NCI-H2196 (cell line): ENCODE results near the gene GFOD1.
A peak's percentile ranks its signal among the peaks of the same experiment; 100 is the strongest.

Source experiments
- DNase-seq: peaks from one replicate; lab custom pipeline; 2025; ENCODE audit not compliant: unreplicated experiment; lab: John Stamatoyannopoulos, UW

GFOD1 gene

GRCh38 chr6:13383328-13384163, 103.9 kb downstream of the GFOD1 start:
- peak; percentile 71 for DNase-seq

- no peak for DNase-seq
Measured at GRCh38 chr6:13380761-13381160, 106.6 kb downstream of the GFOD1 start.

GRCh38 chr6:13378669-13379590, 108.5 kb downstream of the GFOD1 start:
- peak; percentile 85 for DNase-seq

GRCh38 chr6:13377054-13377758, 110.2 kb downstream of the GFOD1 start:
- DNase-seq = no peak

GRCh38 chr6:13375360-13375878, 112.0 kb downstream of the GFOD1 start:
- DNase-seq = no peak

- DNase-seq = no peak
Measured at GRCh38 chr6:13373919-13374318, 113.5 kb downstream of the GFOD1 start.

GRCh38 chr6:13373488-13373886, 113.9 kb downstream of the GFOD1 start:
- no peak for DNase-seq

- no peak for DNase-seq
Measured at GRCh38 chr6:13372688-13373487, 114.5 kb downstream of the GFOD1 start.

- DNase-seq = no peak
Measured at GRCh38 chr6:13372076-13372475, 115.3 kb downstream of the GFOD1 start.

- no peak for DNase-seq
Measured at GRCh38 chr6:13371421-13372072, 115.9 kb downstream of the GFOD1 start.

- no peak for DNase-seq
Measured at GRCh38 chr6:13370623-13371022, 116.8 kb downstream of the GFOD1 start.

- no peak for DNase-seq
Measured at GRCh38 chr6:13369591-13369990, 117.8 kb downstream of the GFOD1 start.

- no peak for DNase-seq
Measured at GRCh38 chr6:13368731-13369115, 118.7 kb downstream of the GFOD1 start.

- peak; percentile 46 for DNase-seq
Measured at GRCh38 chr6:13368079-13368730, 119.2 kb downstream of the GFOD1 start.

GRCh38 chr6:13367396-13367795, 120.0 kb downstream of the GFOD1 start:
- no peak for DNase-seq

GRCh38 chr6:13365320-13365719, 122.1 kb downstream of the GFOD1 start:
- no peak for DNase-seq

GRCh38 chr6:13364842-13365241, 122.6 kb downstream of the GFOD1 start:
- DNase-seq = no peak

GRCh38 chr6:13362412-13362811, 125.0 kb downstream of the GFOD1 start:
- DNase-seq = no peak
